Tibial artery (tissue), 4 donors: ENCODE results near the gene NETO2.
A peak's percentile ranks its signal among the peaks of the same experiment; 100 is the strongest.

Experiments
- DNase-seq, 2 donors: peaks; one replicate each; pipeline ENCODE4 v3.0.0-alpha.2; 2019
- H3K27ac ChIP-seq, 2 donors: fragments of 200-600 bp; sonication (generic) in 1 of 2; 1 replicate in 1 of 2; 2 replicates in 1 of 2; pipeline ENCODE4 v1.5.1; 2018 to 2019; ENCODE audit warnings: mild to moderate bottlenecking in 1 of 2
- H3K27me3 ChIP-seq, 2 donors: fragments of 200-600 bp; sonication (generic) in 1 of 2; one replicate each; pipeline versions ENCODE4 v1.5.1 to v1.6.0; 2016 to 2019
- H3K36me3 ChIP-seq, 3 donors: fragments of 200-600 bp; sonication (generic) in 2 of 3; one replicate each; pipeline ENCODE4 v1.5.1; 2016 to 2019; ENCODE audit warnings: mild to moderate bottlenecking in 2 of 3
- H3K4me1 ChIP-seq, 4 donors: fragments of 200-600 bp; sonication (generic) in 2 of 4; 1 replicate in 3 of 4; 2 replicates in 1 of 4; pipeline ENCODE4 v1.5.1; 2016 to 2019
- H3K4me3 ChIP-seq, 2 donors: fragments of 200-600 bp; sonication (generic) in 1 of 2; 1 replicate in 1 of 2; 2 replicates in 1 of 2; pipeline ENCODE4 v1.5.1; 2018 to 2019; ENCODE audit warnings: mild to moderate bottlenecking in 2 of 2
- H3K9me3 ChIP-seq, 3 donors: fragments of 200-600 bp; sonication (generic) in 1 of 3; one replicate each; pipeline ENCODE4 v1.5.1; 2016 to 2019
- CTCF ChIP-seq, 2 experiments: fragments of 200-600 bp in 1 of 2; fragments of 450-650 bp in 1 of 2; IDR thresholded peaks; one replicate each; pipeline ENCODE4 v1.5.1; 2017 to 2019; ENCODE audit warnings: antibody characterized with exemption in 2 of 2, mild to moderate bottlenecking in 1 of 2, moderate library complexity in 1 of 2
- intact Hi-C: fragments of 100-400 bp; cut with DNase I; formaldehyde crosslinking; loops from one replicate; pipeline ENCODE4 v1.15.0; 2023; ENCODE audit warnings: low total_unique reads

The NETO2 gene

GRCh38 chr16:47073223-47074155 is 70.3 kb downstream of the NETO2 start:
- H3K4me1 ChIP-seq, result no peaks in the 10 kb centered on the region
- no peaks in the 10 kb centered on the region for H3K27me3 ChIP-seq
- no peaks in the 10 kb centered on the region for H3K9me3 ChIP-seq
- peak in 1 of 2 donors; percentile 9 for DNase-seq
- no peak overlapping the region for H3K4me3 ChIP-seq
- H3K27ac ChIP-seq, result no peak overlapping the region
- no peaks in the 10 kb centered on the region for H3K36me3 ChIP-seq
- no peak for TF ChIP-seq CTCF (IDR thresholded peaks at IDR 0.05)
- intact Hi-C loops, result no loop called here

GRCh38 chr16:47072158-47072557 is 71.6 kb downstream of the NETO2 start:
- no peak for TF ChIP-seq CTCF (IDR thresholded peaks at IDR 0.05)
- no peak for DNase-seq
- Histone ChIP-seq H3K27ac (no peak overlapping the region), H3K4me1 (no peaks in the 10 kb centered on the region), H3K36me3 (no peaks in the 10 kb centered on the region), H3K27me3 (no peaks in the 10 kb centered on the region), H3K9me3 (no peaks in the 10 kb centered on the region), H3K4me3 (no peak overlapping the region)
- intact Hi-C loops, result no loop called here

- H3K27me3 ChIP-seq, result no peaks in the 10 kb centered on the region
- no peak for TF ChIP-seq CTCF (IDR thresholded peaks at IDR 0.05)
- intact Hi-C loops, result no loop called here
- no peak overlapping the region for H3K27ac ChIP-seq
- DNase-seq, result peak in 1 of 2 donors; percentile 39
- H3K4me1 ChIP-seq, result no peaks in the 10 kb centered on the region
- H3K9me3 ChIP-seq, result no peaks in the 10 kb centered on the region
- no peaks in the 10 kb centered on the region for H3K36me3 ChIP-seq
- no peak overlapping the region for H3K4me3 ChIP-seq
These were observed 73.7 kb downstream of the NETO2 start for GRCh38 chr16:47069841-47070584.

DNA sequence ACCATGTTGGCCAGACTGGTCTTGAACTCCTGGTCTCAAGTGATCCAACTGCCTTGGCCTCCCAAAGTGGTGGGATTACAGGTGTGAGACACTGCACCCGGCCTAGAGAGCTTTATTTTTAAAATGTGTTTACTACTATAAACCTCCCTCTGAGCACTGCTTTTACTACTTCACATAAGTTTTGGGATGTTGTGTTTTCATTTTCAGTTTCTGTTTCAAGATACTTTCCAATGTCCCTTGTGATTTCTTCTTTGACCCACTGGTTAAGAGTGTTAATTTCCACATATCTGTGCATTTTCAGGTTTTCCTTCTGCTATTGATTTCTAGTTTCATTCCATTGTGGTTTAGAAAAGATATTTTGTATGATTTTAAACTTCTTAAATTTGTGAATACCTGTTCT is 74.4 kb downstream of the NETO2 start:
- Histone ChIP-seq H3K27ac (no peak overlapping the region), H3K36me3 (no peaks in the 10 kb centered on the region), H3K4me1 (no peaks in the 10 kb centered on the region), H3K4me3 (no peak overlapping the region), H3K27me3 (no peaks in the 10 kb centered on the region), H3K9me3 (no peaks in the 10 kb centered on the region)
- intact Hi-C loops, result no loop called here
- DNase-seq, result no peak
- no peak for TF ChIP-seq CTCF (IDR thresholded peaks at IDR 0.05)

GRCh38 chr16:47067203-47067602 is 76.5 kb downstream of the NETO2 start:
- no peak overlapping the region for H3K27ac ChIP-seq
- H3K9me3 ChIP-seq, result no peaks in the 10 kb centered on the region
- intact Hi-C loops, result no loop called here
- H3K4me1 ChIP-seq, result no peaks in the 10 kb centered on the region
- no peaks in the 10 kb centered on the region for H3K27me3 ChIP-seq
- H3K36me3 ChIP-seq, result no peaks in the 10 kb centered on the region
- TF ChIP-seq CTCF (IDR thresholded peaks at IDR 0.05), result no peak
- H3K4me3 ChIP-seq, result no peak overlapping the region
- DNase-seq, result peak in 1 of 2 donors; percentile 37
